Superior temporal gyrus (tissue), 1 donor: ENCODE results near the gene OSBPL1A.
"Not testable (repeated sequence)": the region's sequence is repeated elsewhere in the genome, so short reads cannot be mapped to it uniquely, and the experiment has no call there.

ENCODE experiments used
- DNase-seq: peaks from one replicate; pipeline ENCODE4 v3.0.0-alpha.2; 2016; ENCODE audit errors: extremely low spot score

OSBPL1A gene

DNA sequence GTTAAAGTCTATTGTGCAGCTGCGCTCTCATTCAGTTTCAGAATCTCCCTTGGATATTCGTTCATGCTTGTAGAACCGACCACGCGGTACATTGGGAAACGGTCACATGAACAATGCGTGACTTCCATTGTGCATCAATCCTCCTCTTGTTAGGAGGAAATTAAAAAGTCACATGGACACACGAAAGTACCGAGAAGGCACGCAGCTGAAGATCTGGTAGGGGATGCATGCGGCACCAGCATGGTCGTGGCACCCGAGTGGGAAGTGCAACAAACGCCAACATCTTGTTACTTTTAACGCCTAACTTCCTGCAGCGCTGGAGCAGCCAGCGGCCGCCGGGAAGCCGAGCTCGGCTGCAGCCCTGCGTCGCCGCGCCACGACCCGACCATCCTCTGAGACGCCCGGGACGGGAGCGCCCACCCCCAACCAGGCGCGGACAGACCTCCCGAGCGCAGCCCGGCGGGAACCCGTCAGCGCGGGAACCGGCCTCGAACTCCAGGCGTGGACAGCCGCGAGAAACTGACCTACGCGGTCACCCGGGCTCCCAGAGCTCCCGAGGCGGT, 412 bp downstream of the OSBPL1A start:
- DNase-seq: peak; percentile 96

DNA sequence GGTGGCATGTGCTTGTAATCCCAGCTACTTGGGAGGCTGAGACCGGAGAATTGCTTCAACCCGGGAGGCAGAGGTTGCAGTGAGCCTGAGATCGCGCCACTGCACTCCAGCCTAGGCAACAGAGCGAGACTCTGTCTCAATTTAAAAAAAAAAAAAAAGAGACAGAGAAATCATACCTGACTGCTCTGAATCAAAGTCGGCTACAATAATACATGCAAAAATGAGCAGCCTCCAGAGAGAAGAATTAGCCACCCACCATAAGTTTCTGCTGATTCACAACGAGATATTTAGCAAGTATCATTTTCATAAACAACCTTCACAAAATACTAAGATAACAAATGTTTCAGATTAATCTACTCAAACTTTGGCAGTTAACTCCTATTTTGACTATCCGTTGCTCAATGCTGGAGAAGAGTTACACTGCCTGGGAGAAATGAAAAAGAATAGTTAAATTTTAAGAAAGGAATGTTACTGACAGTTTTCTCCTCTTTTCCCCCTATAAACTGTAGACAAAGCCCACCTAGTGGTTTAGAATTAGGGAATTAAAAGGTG, 1.5 kb downstream of the OSBPL1A start:
- peak; percentile 29 for DNase-seq

DNA sequence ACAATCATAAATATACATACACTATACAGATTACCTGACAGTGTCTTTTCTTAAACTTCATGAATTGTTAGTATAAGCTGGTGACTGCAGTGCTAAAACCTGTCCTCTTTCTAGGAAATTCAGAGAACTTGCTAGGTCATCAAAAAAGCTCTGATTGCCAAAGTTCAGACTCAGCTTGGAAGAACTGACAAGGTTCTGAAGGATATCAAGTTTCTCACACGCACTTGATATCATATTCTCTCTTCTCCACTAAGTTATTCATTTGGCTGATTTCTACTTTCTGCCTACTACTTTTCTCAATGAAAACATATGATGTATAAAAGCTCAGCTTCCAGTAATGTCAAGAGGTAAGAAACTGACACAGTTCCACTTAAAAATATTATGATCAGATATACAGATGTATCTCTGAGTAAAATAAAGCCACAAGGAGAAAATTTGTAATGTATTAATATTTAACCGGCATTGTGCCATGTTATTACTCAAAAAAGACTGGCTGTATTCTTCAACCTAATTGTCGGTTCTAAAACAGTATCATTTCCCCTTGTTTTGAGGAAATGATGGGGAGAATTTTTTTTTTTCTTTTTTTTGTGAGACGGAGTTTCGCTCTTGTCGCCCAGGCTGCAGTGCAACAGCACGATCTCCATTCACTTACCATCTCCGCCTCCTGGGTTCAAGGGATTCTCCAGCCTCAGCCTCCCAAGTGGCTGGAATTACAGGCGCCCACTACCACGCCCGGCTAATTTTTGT, 2.4 kb downstream of the OSBPL1A start:
- peak; percentile 34 for DNase-seq

- no peak for DNase-seq
Observed at GRCh38 chr18:24388957-24389356, 8.7 kb downstream of the OSBPL1A start.

GRCh38 chr18:24386681-24387080, 10.9 kb downstream of the OSBPL1A start:
- DNase-seq: no peak

DNA sequence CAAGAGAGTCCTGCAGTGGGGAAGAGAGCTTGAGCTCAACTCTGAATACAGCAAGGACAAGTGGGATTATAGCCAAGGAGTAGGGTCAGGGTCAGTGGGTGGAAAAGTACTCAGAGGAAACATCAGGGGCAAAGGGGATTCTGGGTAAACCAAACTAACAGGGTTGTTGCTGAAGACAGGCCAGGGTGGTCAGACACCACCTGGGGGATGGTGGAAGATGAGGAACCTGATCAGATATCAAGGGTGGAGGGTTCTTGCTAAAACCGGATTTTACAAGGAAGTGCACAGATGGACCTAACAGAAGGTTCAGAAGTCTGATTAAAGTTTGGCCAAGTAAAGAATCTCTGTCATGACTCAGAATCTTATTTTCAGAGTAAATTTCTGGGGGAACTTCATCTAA, 16.5 kb downstream of the OSBPL1A start:
- DNase-seq: no peak

GRCh38 chr18:24380163-24380747, 17.4 kb downstream of the OSBPL1A start:
- DNase-seq: no peak

DNA sequence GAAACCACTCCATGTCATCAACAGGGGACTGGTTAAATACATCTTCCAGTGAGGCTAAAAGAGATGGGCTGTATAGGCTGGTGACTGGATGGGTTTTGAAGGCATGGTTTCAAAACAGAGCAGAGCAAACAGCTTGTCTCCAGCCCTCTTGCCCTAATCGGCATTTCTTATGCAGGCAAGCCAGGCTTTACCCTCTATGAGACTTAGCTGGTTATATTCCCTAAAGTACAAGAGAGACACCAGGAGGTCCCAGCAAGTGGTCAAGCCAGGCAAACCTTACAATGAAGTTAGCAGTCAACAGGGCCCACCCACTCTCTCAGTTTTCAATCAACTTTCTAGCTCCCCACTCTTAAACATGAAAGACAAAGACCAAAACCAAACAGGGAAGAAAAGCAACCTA, 19.0 kb downstream of the OSBPL1A start:
- no peak for DNase-seq

DNA sequence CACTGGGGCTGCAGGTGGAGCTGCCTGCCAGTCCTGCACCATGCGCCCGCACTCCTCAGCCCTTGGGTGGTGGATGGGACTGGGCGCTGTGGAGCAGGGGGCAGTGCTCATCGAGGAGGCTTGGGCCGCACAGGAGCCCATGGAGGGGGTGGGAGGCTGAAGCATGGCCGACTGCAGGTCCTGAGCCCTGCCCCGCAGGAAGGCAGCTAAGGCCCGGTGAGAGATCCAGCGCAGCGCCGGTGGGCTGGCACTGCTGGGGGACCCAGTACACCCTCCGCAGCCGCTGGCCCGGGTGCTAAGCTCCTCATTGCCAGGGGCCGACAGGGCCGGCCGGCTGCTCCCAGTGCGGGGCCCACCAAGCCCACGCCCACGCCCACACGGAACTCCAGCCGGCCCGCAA, 21.1 kb downstream of the OSBPL1A start:
- not testable (repeated sequence) for DNase-seq

GRCh38 chr18:24373328-24373727, 24.3 kb downstream of the OSBPL1A start:
- DNase-seq: no peak

- DNase-seq: no peak
Observed at GRCh38 chr18:24372279-24372872, 25.2 kb downstream of the OSBPL1A start.

DNA sequence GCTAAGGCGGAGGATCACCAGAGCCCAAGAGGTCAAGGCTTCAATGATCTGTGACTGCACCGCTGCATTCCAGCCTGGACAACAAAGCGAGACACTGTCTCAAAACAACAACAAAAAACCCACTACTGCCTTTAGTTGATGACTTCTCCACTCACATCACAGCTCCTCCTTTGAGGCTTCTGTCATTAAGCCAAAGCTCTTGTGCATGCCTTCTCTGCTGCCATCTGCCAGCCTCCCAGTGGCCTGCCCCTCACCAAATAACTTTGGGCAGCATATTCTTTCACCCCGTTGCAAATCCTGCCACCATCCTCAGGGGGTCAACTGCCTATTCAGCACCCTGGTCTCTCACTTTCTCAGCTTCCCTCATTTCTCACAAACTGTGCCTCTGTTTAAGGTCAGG, 27.5 kb downstream of the OSBPL1A start:
- no peak for DNase-seq

DNA sequence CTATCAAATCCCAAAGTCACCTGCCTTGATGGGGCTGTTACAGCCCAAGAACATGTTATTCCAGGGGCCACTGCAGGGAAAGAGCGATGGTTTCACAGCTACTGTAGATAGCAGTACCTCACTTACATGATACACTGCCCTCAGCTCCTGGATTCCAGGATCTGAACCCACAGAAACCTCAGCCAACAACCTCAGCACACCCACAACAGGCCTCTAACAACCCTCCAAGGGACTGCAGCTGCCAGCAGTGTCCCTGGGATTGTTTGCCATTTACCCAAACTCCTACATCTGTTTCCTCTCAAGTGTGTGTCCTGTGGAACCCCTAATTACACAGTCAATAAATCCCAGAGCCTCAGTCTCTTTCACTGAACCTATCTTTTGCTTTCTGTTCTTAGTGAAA, 28.2 kb downstream of the OSBPL1A start:
- DNase-seq: no peak

DNA sequence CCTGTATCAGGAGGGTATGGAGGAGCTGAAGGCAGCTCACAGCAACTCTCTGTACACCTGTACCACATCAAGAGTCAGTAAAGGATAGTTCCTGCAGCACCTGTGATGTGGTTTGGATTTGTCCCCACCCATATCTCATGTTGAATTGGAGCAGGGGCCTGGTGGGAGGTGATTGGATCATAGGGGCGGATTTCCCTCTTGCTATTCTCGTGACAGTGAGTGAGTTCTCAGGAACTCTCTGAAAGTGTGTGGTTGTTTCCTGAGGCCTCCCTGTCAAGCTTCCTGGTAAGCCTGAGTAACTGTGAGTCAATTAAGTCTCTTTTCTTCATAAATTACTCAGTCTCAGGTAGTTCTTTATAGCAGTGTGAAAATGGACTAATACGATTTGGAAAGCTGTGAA, 28.9 kb downstream of the OSBPL1A start:
- no peak for DNase-seq

DNA sequence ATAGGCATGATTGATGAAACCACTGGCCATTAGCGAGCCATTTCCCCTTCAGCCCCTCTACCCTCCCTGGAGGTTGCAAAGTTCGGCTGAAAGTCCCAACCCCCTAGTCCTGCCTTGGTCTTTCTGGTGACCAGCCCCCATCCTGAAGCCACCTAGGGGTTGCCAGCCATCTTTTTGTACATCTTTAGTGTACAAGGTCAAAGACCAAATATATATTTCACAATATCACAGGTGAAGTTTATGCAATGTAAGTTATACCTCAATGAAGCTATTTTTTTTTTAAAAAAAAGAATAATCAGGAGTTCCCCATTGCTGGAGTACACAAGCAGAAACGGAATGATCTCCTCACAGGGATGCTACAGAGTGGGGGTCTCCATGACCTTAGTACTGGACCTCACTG, 31.3 kb downstream of the OSBPL1A start:
- DNase-seq: no peak

GRCh38 chr18:24364177-24364576, 33.4 kb downstream of the OSBPL1A start:
- DNase-seq: no peak

DNA sequence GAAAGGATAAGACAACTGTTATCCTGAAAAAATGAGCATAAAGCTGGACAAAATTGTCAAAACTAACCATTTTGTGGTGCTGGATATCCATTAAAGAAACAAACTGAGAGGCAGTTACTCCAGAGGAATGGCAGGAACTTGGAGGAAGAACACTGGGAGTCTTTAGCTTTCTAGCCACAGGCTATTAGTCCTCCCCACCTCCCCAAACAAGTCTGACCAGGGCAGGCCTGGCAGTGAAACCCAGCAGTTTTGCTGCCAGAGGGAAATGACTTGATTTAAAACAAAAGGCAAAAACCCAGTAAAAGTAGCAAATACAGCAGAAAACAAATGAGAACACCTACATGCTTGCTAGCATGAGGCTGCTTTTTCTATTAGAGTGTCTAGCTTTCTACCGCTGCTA, 34.9 kb downstream of the OSBPL1A start:
- no peak for DNase-seq

GRCh38 chr18:24359787-24360530, 37.7 kb downstream of the OSBPL1A start:
- peak; percentile 89 for DNase-seq

- DNase-seq: no peak
Observed at GRCh38 chr18:24354278-24354677, 43.3 kb downstream of the OSBPL1A start.

DNA sequence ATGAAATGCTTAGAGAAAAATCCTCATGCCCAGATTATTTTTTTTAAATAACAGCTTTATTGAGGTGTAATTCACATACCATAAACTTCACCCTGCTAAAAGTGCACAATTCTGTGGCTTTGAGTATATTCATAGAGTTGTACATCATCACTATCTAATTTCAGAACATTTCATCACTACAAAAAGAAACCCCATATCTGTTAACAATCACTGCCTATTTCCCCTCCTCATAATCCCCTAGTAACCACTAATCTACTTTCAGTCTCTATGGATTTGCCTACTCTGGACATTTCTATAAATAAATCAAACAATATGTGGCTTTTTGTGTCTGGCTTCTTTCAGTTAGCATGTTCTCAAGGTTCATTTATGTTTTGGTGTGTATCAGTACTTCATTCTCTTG, 51.4 kb downstream of the OSBPL1A start:
- no peak for DNase-seq

DNA sequence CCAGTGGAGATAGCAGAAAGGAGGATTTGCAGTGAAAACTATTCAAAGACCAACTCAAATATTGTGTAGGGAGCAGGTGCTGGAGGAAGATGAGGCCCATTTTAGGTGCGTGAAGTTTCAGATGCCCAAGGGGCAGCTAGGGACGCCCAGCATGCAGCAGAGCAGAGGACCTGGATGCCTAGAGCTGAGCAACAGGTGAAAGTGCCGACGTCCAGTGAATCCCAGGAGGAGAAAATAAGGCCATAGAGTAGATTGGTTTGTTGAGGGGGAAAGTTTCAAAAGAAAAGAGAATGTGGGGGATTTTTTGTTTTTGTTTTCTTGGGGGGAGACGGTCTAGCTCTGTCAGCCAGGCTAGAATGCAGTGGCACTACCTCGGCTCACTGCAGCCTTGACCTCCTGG, 53.1 kb downstream of the OSBPL1A start:
- no peak for DNase-seq

DNA sequence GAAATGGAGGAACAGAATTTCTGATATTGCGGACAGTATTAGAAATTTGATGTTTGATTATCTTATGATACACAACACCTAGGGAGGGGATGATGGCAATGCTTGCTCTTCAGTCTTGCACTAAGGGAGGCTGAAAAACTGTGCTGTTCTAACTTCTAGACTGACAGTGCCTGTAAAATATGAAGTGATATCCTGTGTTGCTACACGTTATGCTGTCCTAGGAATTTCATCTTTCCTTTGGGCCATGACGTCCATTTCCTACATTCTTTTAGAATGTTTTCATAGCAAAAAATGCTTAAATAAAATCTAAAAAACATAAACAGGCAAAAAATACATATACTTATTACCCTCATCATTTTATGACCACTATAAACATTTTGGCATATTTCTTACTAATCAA, 55.3 kb downstream of the OSBPL1A start:
- DNase-seq: no peak
